IMR-90 (cell line): ENCODE measurements around the gene KIF9. TPM values are rescaled to one million over a fixed set of nuclear protein-coding genes. Genes with fewer than 3 reads are reported as not detected.

Experiments
- ATAC-seq: fragments of 200-7000 bp; cut with Tn5 transposase; 2 replicates; pipeline ENCODE4 v1.9.1; 2020; ENCODE audit warnings: low read depth, mild to moderate bottlenecking, moderate library complexity
- BruUV-seq: library from RNA; stranded (reverse); fragments of 400-500 nt; replicated peaks from 2 replicates; lab custom pipeline; 2021; lab: Mats Ljungman, UMichigan
- CTCF ChIA-PET: fragments of 300-600 bp; formaldehyde crosslinking; extraction: SDS; loops from one replicate; lab custom pipeline; 2021; ENCODE audit warnings: antibody characterized with exemption; lab: Yijun Ruan, JAX
- POLR2A ChIA-PET: fragments of 300-600 bp; sonication (Branson Sonifier 250); formaldehyde crosslinking; loops from one replicate; lab custom pipeline; 2022; ENCODE audit warnings: antibody characterized with exemption; ENCODE audit not compliant: unreplicated experiment; lab: Charles Lee
- DNase-seq: peaks from one replicate; pipeline ENCODE4 v3.0.0; 2013
- H2AFZ ChIP-seq: replicated peaks from 2 replicates; pipeline ENCODE3; 2013; ENCODE audit warnings: low read length, mild to moderate bottlenecking; ENCODE audit not compliant: poor library complexity
- H2AK5ac ChIP-seq: 2 replicates; pipeline ENCODE4 v1.6.1; 2013; ENCODE audit warnings: low read depth, low read length, inconsistent platforms
- H2AK9ac ChIP-seq: replicated peaks from 2 replicates; pipeline ENCODE3; 2013; ENCODE audit warnings: mild to moderate bottlenecking, low read depth, low read length, moderate library complexity; ENCODE audit not compliant: poor library complexity
- H2BK120ac ChIP-seq: 2 replicates; pipeline ENCODE4 v1.6.1; 2013; ENCODE audit warnings: low read depth, low read length, inconsistent platforms
- H2BK15ac ChIP-seq: 3 replicates; pipeline ENCODE4 v1.6.1; 2013; ENCODE audit warnings: low read depth, low read length, inconsistent platforms
- H2BK20ac ChIP-seq: 2 replicates; pipeline ENCODE4 v1.6.1; 2013; ENCODE audit warnings: low read depth, mild to moderate bottlenecking, inconsistent platforms, low read length, moderate library complexity
- H2BK5ac ChIP-seq: 2 replicates; pipeline ENCODE4 v1.6.1; 2013; ENCODE audit warnings: mild to moderate bottlenecking, low read depth, low read length, inconsistent platforms; ENCODE audit not compliant: poor library complexity, severe bottlenecking
- H3K14ac ChIP-seq: replicated peaks from 2 replicates; pipeline ENCODE4 v1.6.1; 2013; ENCODE audit warnings: low read depth, low read length, inconsistent platforms
- H3K18ac ChIP-seq: 2 replicates; pipeline ENCODE4 v1.6.1; 2013; ENCODE audit warnings: low read depth, low read length, control low read depth
- H3K23ac ChIP-seq: 2 replicates; pipeline ENCODE4 v1.6.1; 2013; ENCODE audit warnings: low read depth, low read length, inconsistent platforms
- H3K27ac ChIP-seq: 2 replicates; pipeline ENCODE4 v1.5.1; 2013; ENCODE audit warnings: mild to moderate bottlenecking, control low read depth, low read length; ENCODE audit not compliant: insufficient read depth
- H3K27me3 ChIP-seq: 2 replicates; pipeline ENCODE4 v1.6.1; 2013; ENCODE audit warnings: low read length; ENCODE audit not compliant: control insufficient read depth, insufficient read depth
- H3K36me3 ChIP-seq: 2 replicates; pipeline ENCODE4 v1.6.1; 2013; ENCODE audit warnings: low read length, mixed read lengths; ENCODE audit not compliant: control insufficient read depth, insufficient read depth
- H3K4ac ChIP-seq: 2 replicates; pipeline ENCODE4 v1.6.1; 2013; ENCODE audit warnings: low read depth, low read length, inconsistent platforms
- H3K4me1 ChIP-seq: 2 replicates; pipeline ENCODE4 v1.6.1; 2013; ENCODE audit warnings: low read length, mixed read lengths; ENCODE audit not compliant: control insufficient read depth, insufficient read depth
- H3K4me2 ChIP-seq: 2 replicates; pipeline ENCODE4 v1.6.1; 2013; ENCODE audit warnings: low read depth, mild to moderate bottlenecking, control low read depth, low read length, moderate library complexity
- H3K4me3 ChIP-seq: 2 replicates; pipeline ENCODE4 v1.5.1; 2013; ENCODE audit warnings: low read depth, mild to moderate bottlenecking, control low read depth, low read length, moderate library complexity; ENCODE audit not compliant: insufficient read depth
- H3K56ac ChIP-seq: 2 replicates; pipeline ENCODE4 v1.6.1; 2013; ENCODE audit warnings: low read length, inconsistent platforms; ENCODE audit not compliant: insufficient read depth; ENCODE audit errors: extremely low read depth
- H3K79me1 ChIP-seq, 2 experiments: 2 replicates each; pipeline ENCODE4 v1.6.1; 2013; ENCODE audit warnings: low read length in 2 of 2, inconsistent platforms in 1 of 2, low read depth in 1 of 2
- H3K9ac ChIP-seq: 2 replicates; pipeline ENCODE4 v1.6.1; 2013; ENCODE audit warnings: low read depth, low read length, control low read depth
- H3K9me1 ChIP-seq: 2 replicates; pipeline ENCODE4 v1.6.1; 2013; ENCODE audit warnings: low read length, inconsistent platforms; ENCODE audit not compliant: insufficient read depth
- H3K9me3 ChIP-seq: 2 replicates; pipeline ENCODE4 v1.6.1; 2013; ENCODE audit warnings: low read length; ENCODE audit not compliant: control insufficient read depth, insufficient read depth
- H4K20me1 ChIP-seq: 2 replicates; pipeline ENCODE4 v1.6.1; 2013; ENCODE audit warnings: low read length, inconsistent platforms; ENCODE audit not compliant: insufficient read depth
- H4K5ac ChIP-seq: 2 replicates; pipeline ENCODE4 v1.6.1; 2013; ENCODE audit warnings: mild to moderate bottlenecking, low read depth, low read length, control low read depth
- H4K8ac ChIP-seq, 2 experiments: 2 replicates each; pipeline ENCODE4 v1.6.1; 2013; ENCODE audit warnings: low read depth in 2 of 2, low read length in 2 of 2, control low read depth in 1 of 2, inconsistent platforms in 1 of 2
- H4K91ac ChIP-seq: 2 replicates; pipeline ENCODE4 v1.6.1; 2013; ENCODE audit warnings: low read depth, low read length, inconsistent platforms; ENCODE audit not compliant: insufficient read depth
- CEBPB ChIP-seq: IDR thresholded peaks from 2 replicates; pipeline ENCODE4 v1.6.1; 2012; ENCODE audit warnings: low read depth, low read length, improper control_type of control experiment
- CTCF ChIP-seq: conservative IDR thresholded peaks from 2 replicates; pipeline ENCODE4 v1.5.1; 2012; ENCODE audit warnings: mild to moderate bottlenecking, low read depth, low read length, improper control_type of control experiment
- MAFK ChIP-seq: IDR thresholded peaks from 2 replicates; pipeline ENCODE4 v1.6.1; 2012; ENCODE audit warnings: low read depth, low read length, improper control_type of control experiment
- MAZ ChIP-seq: IDR thresholded peaks from 2 replicates; pipeline ENCODE4 v1.6.1; 2012; ENCODE audit warnings: low read depth, mild to moderate bottlenecking, low read length, improper control_type of control experiment, moderate library complexity, borderline replicate concordance
- MXI1 ChIP-seq: IDR thresholded peaks from 2 replicates; pipeline ENCODE4 v1.6.1; 2012; ENCODE audit warnings: low read depth, mild to moderate bottlenecking, low read length, moderate library complexity, borderline replicate concordance
- NFE2L2 ChIP-seq: fragments of 150-350 bp; IDR thresholded peaks from 2 replicates; pipeline ENCODE4 v1.6.1; 2016; ENCODE audit warnings: low read depth, mild to moderate bottlenecking, low read length
- POLR2A ChIP-seq: IDR thresholded peaks from 2 replicates; pipeline ENCODE4 v1.6.1; 2012; ENCODE audit warnings: mild to moderate bottlenecking, low read depth, low read length
- RAD21 ChIP-seq: IDR thresholded peaks from 2 replicates; pipeline ENCODE4 v1.6.1; 2012; ENCODE audit warnings: low read length, improper control_type of control experiment
- RFX5 ChIP-seq: IDR thresholded peaks from 2 replicates; pipeline ENCODE4 v1.8.0; 2012; ENCODE audit warnings: low read depth, mild to moderate bottlenecking, low read length, moderate library complexity
- WGBS, 2 experiments: methylation state at CpG; one replicate each; pipeline versions ENCODE4 v1.1.5 to v1.1.7; 2013; ENCODE audit warnings: missing lambda C conversion rate in 2 of 2; ENCODE audit not compliant: insufficient read length in 1 of 2; ENCODE audit errors: extremely low coverage in 2 of 2; 5-methylcytosine and 5-hydroxymethylcytosine counted together
- dilution Hi-C: fragments of 300-500 bp; cut with HindIII; formaldehyde crosslinking; loops from one replicate; pipeline ENCODE4 v1.14.3; 2018; ENCODE audit warnings: low sequenced_read_pairs; ENCODE audit not compliant: unreplicated experiment
- in situ Hi-C: fragments of 300-500 bp; cut with MboI; formaldehyde crosslinking; loops from 3 replicates; pipeline ENCODE4 v1.14.3; 2019; ENCODE audit warnings: low sequenced_read_pairs, inconsistent platforms, mixed read lengths
- intact Hi-C: fragments of 100-400 bp; cut with micrococcal nuclease; formaldehyde crosslinking; loops from 2 replicates; pipeline ENCODE4 v1.10.0; 2022
- polyA plus RNA-seq, 3 experiments: library from polyadenylated mRNA; depleted of rRNA; stranded (reverse); fragments of >200 nt; gene quantifications; 2 replicates each; pipeline ENCODE4 v1.2.3, GENCODE V29; 2012; ENCODE audit warnings: low replicate concordance in 1 of 3
- total RNA-seq: library from RNA; depleted of rRNA; stranded (reverse); fragments of >200 nt; gene quantifications from 2 replicates; pipeline ENCODE4 v1.2.3, GENCODE V29; 2012

Gene KIF9
- total and polyA plus RNA-seq, 2 of the 4 experiments (the other 2 are of a cell fraction), result 1.8 to 5.0 TPM

- Histone ChIP-seq H2AK9ac (no peak overlapping the region), H3K56ac (no peak overlapping the region), H2BK20ac (no peak overlapping the region), H3K4me1 (no peaks in the 10 kb centered on the region), H2AK5ac (no peak overlapping the region), H3K18ac (no peak overlapping the region), H3K14ac (no peak overlapping the region), H3K9me1 (peaks cover 3% of the 10 kb centered on the region; the same call in 1 of the 2 replicates), H2BK120ac (no peak overlapping the region), H3K79me1 (peaks cover 15 to 37% of the 10 kb centered on the region in 2 experiments), H3K27ac (no peak overlapping the region), H3K9ac (no peak overlapping the region), H3K4me3 (no peak overlapping the region), H2BK15ac (no peak overlapping the region), H3K9me3 (no peaks in the 10 kb centered on the region), H3K4me2 (no peak overlapping the region), H3K23ac (no peak overlapping the region), H2BK5ac (no peak overlapping the region), H3K27me3 (no peaks in the 10 kb centered on the region), H3K4ac (no peak overlapping the region), H4K5ac (no peak overlapping the region), H4K20me1 (peaks cover 3% of the 10 kb centered on the region; the same call in 1 of the 2 replicates), H3K36me3 (peaks cover 6% of the 10 kb centered on the region; the same call in 1 of the 2 replicates), H4K8ac (no peak overlapping the region), H2AFZ (no peak overlapping the region), H4K91ac (no peak overlapping the region)
- CTCF ChIA-PET, result no interaction called here
- dilution Hi-C loops, result no loop called here
- POLR2A ChIA-PET, result no interaction called here
- no CpG with 5 or more reads among the region's 2 CpGs for WGBS, 2 experiments
- intact Hi-C loops, result no loop called here
- in situ Hi-C loops, result no loop called here
- BruUV-seq, result no TSS peak
- TF ChIP-seq CEBPB, result no peak
- TF ChIP-seq CTCF, result no peak
- TF ChIP-seq MAFK, result no peak
- no peak for TF ChIP-seq MXI1
- no peak for TF ChIP-seq RFX5
- TF ChIP-seq MAZ, result no peak
- TF ChIP-seq NFE2L2, result no peak
- no peak for TF ChIP-seq POLR2A
- TF ChIP-seq RAD21, result no peak
- ATAC-seq, result no peak
- no peak for DNase-seq
Measured at GRCh38 chr3:47306022-47306421, 23.4 kb upstream of the KIF9 start.
